NCI-H510A (cell line): ENCODE results near the gene PINK1.
"Not testable (repeated sequence)": the region's sequence is repeated elsewhere in the genome, so short reads cannot be mapped to it uniquely, and the experiment has no call there.

Source experiments
- DNase-seq: peaks from one replicate; lab custom pipeline; 2025; lab: John Stamatoyannopoulos, UW

Gene PINK1

DNA sequence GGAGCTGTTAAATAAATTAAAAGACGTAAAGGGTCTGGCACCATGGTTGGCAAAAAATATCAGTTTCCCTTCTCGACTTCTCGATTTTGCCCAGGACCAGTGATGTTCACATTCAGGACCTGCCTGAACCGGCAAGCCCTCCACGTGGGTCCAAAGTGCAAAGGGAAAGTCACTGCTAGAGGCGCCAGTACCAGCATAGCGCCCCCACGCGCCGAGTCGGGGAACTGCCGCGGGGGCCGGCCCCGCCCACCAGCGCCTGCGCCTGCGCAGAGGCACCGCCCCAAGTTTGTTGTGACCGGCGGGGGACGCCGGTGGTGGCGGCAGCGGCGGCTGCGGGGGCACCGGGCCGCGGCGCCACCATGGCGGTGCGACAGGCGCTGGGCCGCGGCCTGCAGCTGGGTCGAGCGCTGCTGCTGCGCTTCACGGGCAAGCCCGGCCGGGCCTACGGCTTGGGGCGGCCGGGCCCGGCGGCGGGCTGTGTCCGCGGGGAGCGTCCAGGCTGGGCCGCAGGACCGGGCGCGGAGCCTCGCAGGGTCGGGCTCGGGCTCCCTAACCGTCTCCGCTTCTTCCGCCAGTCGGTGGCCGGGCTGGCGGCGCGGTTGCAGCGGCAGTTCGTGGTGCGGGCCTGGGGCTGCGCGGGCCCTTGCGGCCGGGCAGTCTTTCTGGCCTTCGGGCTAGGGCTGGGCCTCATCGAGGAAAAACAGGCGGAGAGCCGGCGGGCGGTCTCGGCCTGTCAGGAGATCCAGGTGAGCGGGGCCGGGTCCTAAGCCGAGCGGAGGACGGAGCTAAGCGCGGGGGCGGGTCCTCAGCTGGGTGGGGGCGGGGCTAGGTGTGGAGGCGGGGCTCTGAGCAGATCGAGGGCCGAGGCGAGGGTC lies at the start of gene PINK1:
Gene PINK1, plus strand, starts transcription at position 269 of the 875 bp plus-strand sequence. Its CDS starts 91 bp downstream, at position 360.
- DNase-seq, result peak; percentile 92

DNA sequence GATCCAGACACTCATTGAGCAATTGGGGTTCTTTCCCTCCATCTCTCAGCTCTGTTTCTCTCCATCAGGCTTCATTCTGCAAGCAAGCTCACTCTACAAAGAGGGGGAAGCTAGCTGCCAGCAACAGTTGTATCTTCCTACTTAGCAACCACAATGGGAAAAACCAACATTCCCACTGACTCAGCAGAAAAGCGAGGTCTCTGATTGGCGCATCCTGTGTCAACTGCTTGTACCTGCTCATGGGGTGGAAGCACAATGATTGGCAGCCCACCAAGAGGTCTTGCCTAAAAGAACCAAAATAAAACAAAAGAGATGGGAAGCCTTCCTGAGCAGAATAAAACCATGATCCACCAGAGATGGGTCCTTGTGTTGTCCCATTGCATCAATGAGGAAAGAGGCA lies 48.4 kb upstream of the PINK1 start:
- DNase-seq, result no peak

DNA sequence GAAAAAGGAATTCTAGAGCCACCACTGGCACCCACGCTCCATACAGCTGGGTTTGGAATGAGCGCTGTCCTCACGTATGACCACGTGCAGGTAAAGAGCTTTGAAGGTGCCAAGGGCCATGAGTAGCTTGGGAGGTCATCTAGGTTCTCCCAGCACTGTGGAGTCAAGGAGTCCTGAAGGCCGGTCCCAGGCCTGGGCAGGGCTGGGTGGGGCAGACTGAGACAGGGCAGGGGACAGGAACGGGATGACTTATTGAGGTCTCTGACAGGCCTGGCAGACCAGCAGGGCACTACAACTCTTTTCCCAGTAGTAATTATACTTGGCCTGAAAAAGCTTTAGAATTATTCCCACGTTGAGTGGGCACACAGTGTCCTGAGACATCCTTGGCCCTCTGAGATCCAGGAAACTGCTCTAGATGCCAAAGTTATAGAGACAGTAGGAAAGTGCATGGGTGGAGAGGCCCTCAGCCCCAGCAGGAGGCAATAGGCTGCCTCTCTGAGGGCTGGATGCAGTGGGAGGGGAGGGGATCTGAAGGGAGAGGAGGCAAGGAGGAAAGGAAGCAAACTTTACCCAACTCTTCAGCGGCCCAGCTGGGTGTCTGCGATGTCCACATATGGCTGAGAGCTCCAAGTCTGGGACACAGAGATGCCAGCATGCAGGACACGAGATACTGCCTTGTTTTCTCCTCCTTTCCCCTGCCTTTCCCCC lies 46.2 kb upstream of the PINK1 start:
- no peak for DNase-seq

DNA sequence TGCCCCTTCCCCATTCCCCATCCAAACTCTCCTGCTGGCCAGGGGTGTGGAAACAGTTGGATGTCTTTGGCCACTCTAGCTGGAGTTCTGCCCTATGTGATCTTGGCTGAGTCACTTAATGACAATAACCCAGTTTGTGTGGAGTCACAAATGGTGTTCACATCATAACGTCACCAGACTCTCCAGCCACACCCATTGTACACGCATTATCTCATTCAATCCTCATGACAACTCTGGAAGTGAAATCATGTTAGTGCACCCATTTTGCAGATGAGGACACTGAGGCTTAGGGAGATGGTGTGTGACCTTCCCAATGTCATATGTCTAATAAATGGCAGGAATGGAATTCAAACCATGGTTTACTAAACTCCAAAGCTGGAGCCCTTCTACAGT lies 45.6 kb upstream of the PINK1 start:
- DNase-seq, result no peak

DNA sequence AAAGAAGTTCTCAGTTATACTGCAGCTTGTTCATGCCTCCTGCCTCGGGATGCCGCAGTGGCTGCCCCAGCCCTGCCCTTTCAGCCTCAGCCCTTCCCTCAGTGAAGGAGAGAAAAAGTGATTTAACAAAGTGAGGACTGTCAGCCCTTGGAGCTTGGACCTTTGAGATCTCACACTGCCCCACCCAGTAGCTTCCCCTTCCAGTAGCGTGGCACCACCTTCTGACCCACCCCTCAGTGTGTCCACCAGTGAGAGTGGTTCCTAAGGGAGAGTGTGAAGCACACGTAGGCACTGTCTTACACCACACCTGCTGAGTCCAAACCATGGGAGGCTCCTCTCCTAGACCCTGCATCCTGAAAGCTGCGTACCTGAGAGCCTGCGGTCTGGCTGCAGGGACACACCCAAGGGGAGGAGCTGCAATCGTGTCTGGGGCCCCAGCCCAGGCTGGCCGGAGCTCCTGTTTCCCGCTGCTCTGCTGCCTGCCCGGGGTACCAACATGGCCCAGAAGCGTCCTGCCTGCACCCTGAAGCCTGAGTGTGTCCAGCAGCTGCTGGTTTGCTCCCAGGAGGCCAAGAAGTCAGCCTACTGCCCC lies 44.5 kb upstream of the PINK1 start, which contains the start of gene CDA:
Gene CDA, plus strand, starts transcription at position 464 of the 592 bp plus-strand sequence. Its CDS starts 33 bp downstream, at position 497.
- DNase-seq, result peak; percentile 43

DNA sequence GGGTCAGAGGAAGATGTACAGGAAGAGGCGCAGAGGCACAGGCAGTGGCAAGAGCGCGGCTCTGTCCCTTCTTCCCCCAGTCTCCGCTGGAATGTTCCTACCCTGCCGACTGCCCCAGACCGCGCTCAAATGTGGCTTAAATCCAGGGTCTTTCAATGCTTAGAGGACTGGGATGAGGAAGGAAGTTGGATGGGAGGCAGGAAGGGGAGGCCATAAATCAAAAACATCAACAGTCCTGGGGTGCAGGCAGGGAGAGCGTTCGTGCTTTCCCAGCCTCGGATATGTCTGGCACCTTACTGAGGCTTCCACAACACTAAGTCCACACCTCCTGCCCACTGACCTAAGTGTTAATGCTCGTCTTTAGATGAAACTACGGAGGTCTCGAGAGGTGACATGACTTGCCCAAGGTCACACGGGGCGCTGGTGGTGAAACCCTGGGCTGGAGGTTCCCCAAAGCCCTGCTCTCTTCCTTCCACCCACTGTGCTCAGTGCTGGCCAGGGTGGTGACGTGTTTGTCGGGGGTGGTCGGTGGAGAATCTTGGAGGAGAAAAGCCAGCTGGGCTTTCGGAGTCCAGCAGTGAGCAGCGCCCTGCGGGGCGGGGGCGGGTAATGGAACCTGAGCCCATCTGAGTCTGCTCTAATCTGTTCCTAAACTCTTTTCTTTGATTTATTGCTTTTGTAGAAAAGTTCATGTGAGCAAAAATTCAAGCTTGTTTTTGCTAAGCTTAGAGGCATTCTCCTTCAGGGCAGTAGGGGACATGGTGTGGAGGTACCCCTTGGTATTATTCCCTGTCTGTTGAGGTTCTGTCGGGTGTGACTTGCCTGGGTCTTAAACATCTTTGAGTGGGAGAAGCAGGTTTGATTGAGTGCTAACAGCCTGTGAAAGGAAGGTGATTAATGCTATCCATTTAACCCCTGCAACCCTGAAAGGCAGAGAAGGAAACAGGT lies 43.7 kb upstream of the PINK1 start:
- no peak for DNase-seq

DNA sequence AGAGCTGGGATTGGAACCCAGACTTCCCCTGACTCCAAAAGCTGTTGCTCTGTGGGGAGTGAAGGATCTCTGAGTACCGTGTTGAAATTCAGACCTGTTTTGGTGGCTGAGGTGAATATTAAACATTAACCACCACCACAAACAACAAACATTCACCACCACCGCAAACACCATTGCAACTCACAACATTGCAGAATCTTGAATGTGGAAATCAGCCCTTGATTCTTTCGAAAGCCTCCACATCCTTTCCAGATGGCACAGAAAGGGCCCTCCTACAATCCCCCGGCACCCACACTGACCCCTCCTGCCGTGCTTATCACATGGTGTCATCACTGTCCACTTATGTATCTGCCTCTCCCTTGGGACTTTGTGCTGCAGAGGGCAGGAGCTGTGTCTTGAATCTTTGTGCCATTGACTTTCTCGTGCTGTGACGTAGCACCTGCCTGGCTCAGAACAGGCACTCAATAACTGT lies 42.9 kb upstream of the PINK1 start:
- DNase-seq, result no peak

DNA sequence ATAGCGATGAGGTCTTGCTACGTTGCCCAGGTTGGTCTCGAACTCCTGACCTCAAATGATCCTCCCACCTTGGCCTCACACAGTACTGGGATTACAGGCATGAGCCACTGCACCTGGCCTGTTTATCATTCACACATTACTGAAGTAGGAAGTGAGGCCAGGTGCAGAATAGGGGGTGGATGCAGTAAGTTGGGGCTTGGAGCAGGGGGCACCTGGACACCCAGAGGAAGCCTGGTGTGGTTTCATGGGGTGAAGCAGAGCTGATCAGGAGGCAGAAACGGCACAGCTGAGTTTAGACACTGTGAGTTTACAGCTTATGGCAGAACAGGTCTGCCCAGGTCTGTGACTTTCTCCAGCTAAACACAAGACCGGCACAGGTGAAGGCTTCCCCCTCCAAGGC lies 39.5 kb upstream of the PINK1 start:
- no peak for DNase-seq

DNA sequence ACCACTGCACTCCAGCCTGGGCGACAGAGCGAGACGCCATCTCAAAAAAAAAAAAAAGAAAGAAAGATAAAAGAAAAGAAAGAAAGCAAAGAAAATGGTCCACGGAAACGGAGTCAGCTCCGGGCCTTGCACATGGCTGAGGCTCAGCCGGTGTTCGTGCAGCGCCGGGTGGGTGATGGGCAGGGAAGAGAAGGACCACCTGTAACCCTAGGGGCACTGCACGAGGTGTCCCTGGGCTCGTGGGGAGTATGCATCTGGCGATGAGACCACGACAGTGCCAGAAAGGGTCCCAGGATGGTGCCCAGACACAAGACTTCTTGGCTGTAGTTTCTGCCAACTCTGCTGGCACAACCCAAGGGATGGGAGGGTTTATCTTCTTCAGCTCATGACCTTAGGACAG lies 38.5 kb upstream of the PINK1 start:
- DNase-seq, result no peak

DNA sequence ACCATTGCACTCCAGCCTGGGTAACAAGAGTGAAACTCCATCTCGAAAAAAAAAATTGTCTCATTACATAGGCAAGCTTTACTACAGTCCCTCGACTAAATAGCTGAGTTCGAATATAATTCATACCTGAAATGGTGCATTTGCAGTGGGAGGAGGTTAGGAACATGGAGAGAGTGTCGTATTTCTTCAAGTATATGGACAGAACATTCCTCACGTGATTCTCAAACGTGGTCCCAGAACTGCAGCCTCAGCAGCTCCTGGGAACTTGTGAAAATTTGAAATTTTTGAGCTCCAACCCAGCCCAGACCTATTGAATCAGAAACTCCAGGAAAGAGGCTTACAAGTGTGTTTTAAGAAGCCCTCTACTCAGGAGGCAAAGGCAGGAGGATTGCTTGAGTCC lies 37.2 kb upstream of the PINK1 start:
- no peak for DNase-seq

DNA sequence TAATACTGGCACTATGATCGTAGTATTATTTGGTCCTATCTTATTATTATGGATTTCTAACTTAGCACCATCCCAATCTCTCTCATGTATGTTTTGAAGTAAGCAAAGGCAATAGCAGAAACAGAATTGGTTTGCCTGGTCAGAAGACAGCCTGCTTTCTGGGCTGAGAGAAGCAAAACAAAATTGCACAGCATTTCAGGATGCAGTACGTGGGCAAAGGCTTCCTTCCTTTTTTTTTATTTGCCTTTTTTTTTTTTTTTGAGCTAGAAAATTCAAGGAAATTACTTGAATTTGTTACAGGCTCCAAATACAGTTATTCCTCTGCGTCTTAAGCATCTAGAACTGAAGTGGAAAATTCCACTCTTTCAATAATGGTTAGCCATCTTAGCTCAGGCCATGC lies 35.6 kb upstream of the PINK1 start:
- no peak for DNase-seq

DNA sequence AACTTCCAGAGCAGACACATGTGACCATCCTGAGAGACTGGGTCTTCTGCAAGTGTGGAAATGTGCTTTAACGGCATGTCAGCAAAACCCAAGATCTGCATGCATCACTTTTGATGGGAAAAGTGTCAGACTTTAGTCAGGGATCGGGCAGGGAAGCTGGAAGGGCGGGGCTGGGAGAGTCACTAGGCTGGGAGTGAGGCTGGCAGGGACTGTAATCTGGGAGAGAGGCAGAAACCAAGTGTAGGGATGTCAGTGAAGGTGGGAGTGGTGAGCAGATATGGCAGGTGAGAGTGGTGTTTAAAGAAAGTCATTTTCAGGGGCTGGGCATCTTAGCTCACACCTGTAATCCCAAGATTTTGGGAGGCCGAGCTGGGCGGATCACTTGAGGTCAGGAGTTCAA lies 33.1 kb upstream of the PINK1 start:
- no peak for DNase-seq

DNA sequence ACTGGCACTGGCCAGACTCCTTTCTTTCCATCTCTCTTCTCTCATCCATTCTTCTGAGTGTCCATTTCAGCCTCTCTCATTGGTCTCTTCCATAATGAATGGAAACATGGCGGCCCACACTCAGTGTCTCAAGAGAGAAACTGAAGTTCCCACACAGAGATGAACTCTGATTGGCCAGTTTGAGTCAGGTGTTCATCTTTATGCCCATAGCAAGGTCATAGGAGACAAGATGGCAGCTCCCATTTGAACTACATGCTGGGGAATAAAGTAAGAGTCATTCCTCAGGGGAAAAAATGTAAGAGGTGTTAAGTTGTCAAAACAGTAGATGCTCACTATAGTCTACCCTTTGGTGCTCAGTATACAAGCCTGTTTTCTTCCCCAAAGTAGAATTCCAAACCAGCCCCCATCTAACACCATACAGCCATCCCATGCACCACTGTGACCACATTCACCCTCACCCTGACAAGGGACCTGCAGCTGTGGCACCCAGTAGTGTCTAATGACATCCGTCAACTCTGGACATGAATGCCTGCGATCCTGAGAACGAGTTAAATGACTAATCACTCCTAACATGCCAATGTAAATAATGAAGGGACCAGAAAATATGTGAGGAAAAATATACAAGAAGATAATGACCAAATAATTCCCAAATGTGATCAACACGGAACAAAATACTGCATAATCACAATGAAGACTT lies 32.0 kb upstream of the PINK1 start:
- DNase-seq, result no peak

DNA sequence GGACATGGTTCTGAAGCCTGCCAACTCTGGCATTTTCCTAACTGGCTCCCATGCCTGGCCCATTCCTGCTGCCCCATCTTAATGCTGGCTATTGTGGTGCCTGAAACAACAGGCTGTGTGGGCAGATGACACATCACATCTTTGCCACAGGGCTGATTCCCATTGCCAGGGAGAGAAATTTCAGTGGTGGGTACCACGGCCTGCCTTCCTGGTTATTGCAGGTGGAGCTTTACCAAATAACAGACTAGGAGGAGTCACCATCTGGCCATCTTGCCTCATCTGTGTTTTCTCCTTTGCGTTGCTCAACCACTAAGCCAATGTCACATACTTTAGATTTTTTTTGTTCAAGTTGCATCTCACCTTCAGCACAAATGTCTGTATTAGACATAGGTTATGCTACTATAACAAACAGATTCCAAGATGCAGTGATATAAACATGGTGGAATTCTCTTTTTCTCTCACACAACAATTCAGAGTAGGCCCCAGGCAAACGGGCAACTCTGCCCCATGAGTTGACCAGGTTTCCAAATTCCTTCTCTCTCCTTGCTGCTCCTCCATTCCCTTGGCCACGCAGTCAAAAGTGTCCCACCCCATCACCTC lies 30.3 kb upstream of the PINK1 start:
- DNase-seq, result no peak

DNA sequence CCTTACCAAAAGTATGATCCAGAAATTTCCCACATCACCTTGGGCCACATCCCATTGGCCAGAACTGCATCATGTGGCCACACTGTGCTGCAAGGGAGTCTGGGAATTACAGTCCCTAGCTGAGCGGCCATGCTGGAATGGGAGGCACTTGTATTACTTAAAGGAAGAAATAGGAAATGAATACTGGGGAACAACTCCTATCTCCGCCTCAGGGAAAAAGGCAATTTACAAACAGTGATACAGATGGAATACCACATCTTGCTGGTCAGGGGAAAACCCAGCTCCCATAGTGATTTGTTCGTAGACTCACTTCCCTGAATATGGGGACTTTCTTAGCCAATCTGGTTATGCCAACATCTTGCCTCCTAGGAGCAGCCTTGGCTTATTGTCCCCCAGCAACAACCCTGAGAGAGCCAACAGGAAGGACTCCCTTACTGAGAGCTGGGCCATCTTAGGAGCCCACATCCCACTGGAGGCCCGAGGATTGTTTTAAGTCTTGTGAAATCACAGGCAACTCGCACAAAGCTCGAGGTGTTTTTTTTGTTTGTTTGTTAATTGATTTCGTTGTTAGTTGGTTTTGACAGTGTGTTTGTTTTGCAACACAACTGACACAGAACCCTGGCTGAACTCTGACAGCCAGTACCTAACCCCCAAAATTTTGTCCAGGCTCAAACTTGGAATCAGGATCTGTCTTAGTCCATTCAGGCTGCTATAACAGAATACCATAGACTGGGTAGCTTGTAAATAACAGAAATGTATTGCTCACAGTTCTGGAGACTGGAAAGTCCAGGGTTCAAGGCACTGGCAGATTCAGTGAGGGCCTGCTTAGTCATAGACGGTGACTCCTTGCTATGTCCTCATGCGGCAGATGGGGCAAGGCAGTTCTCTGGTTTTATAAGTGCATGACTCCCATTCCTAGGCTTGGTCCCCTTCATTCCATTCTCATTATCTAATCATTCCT lies 29.5 kb upstream of the PINK1 start:
- no peak for DNase-seq

DNA sequence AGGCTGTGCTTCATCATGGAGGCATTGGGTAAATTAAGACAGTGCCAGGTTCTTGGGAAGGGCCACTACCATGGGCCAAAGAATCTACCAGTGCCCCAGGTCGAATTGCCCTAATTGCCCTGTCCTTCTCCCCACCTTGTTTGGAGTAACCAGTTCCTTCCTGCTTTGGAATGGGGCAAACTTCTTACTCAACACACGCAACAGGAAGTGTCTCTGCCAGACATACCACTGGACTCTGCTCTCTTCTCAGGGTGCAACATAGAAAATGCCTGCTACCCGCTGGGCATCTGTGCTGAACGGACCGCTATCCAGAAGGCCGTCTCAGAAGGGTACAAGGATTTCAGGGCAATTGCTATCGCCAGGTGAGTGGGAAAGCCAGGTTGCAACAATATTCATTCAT lies 28.6 kb upstream of the PINK1 start:
- no peak for DNase-seq

DNA sequence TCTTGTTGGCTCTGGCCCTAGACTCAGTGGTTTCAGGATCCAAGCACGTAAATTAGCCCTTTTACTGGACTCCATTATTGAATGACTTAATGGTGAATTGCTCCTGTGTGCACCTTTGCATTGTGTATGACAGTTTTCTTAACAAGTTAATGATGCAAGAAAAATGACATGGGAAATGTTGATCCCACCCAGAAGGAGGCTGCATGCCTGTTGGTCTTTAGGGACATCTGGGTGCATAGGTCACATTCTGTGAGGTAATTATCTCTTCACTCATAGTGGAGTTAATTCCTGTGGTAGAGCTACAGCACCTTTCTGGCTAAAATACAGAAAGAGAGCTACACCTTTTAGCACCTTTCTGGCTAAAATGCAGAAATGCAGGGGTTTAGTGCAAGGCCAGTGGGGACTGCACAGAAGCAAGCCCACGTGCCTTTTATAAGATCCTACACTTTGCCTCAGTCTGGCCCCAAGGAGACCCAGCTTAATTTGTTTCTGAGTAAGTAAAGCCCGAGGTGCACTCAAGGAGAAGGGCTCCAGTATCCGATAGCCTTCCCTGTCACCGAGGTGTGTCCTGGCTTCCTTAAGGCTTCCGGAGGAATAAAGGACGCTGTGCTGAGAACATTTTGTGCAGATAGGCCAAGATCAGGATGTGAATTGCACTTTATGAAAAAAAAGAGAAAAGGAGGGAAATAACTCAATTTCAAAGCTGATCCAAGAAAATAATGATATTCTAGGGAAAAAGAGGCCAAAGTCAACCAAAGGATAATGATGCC lies 26.3 kb upstream of the PINK1 start:
- not testable (repeated sequence) for DNase-seq

DNA sequence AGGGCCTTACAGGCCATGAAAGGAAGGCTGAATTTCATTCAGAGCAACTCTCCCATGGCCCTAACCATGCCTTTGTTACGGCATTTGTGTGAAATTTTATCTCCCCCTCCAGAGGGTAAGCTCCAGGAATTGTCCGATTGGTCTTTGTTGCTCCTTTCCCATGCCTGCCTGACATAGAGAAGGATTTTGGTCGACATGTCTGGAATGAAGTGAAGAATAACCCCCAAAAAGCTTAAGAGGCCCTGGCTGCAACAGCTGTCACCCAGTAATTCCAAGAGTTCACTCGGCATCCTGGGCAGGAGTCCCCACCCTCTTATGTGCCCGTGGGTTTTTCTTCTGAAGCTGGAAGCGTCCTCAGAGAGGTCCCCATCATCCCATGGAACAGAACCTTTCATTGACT lies 23.7 kb upstream of the PINK1 start:
- DNase-seq, result no peak

DNA sequence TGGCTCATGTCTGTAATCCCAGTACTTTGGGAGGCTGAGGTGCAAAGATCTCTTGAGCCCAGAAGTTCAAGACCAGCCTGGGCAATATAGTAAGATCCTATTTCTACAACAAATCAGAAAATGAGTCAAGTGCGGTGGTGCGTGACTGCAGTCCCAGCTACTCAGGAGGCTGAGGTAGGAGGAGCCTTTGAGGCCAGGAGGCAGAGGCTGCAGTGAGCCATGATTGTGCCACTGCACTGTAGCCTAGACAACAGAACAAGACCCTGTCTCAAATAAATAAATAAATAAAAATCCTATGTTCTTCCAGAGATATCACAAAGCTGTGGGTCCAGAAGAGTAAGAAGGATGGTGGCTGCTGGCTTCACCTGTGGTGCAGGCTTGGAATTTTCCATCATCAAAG lies 22.3 kb upstream of the PINK1 start:
- no peak for DNase-seq
